ENCODE data around the gene TSPAN9. TPM values are rescaled to one million over a fixed set of nuclear protein-coding genes. Genes with fewer than 3 reads are reported as not detected.

Gene TSPAN9
- total RNA-seq, 1 experiment from 2014 or later = 13.2 TPM

DNA sequence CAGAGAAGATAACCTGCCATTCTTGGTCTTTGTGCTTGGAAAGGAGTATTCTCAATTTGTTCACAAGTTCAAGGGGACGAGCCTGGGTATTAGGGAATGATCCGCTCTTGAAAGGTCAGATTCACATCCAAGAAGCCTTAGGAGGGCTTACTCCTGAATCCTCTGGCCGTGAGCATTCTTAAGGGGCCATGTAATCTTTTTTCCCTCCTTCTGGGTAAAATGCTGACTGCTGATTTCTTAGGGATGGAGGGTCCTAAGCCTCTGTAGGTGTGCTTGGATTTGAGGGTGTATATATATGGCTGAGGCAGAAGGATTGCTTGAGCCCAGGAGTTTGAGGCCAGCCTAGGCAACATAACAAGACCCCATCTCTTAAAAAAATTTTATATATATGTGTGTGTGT is 149.1 kb downstream of the TSPAN9 start:
- H4K20me1 ChIP-seq (ENCODE audit: insufficient read depth) = no peaks in the 10 kb centered on the region

More for the DNA sequence above, 149.1 kb downstream of the TSPAN9 start:
- CTCF ChIA-PET = no interaction called here
- no peak overlapping the region for H3K27ac ChIP-seq (ENCODE audit: low read depth, low read length)
- intact Hi-C loops (cut with micrococcal nuclease) = no loop called here
- no peak for ATAC-seq
- POLR2A ChIA-PET = no interaction called here
- H3K4me1 ChIP-seq (ENCODE audit: control insufficient read depth in 1 of 2, insufficient read depth in 2 of 2, low read length in 2 of 2) = no peaks in the 10 kb centered on the region
- RAD21 ChIA-PET (ENCODE audit: low non-redundant PET in 1 of 2, low total read pairs in 2 of 2, uncharacterized antibody in 2 of 2, unreplicated experiment in 2 of 2) = no interaction called here
- H3K9me3 ChIP-seq (ENCODE audit: control insufficient read depth in 1 of 2, insufficient read depth in 1 of 2, low read depth in 1 of 2, low read length in 2 of 2) = no peaks in the 10 kb centered on the region
- no peak for DNase-seq (ENCODE audit: low read depth, low spot score)
- no peak overlapping the region for H3K9ac ChIP-seq (ENCODE audit: low read length)
- TF ChIP-seq CEBPB (IDR thresholded peaks at IDR 0.05; ENCODE audit: low read depth) (no peak), SIN3A (IDR thresholded peaks at IDR 0.05; ENCODE audit: low read depth) (no peak), POLR2AphosphoS5 (IDR thresholded peaks at IDR 0.05; ENCODE audit: low read depth, low read length) (no peak), ZNF274 (IDR thresholded peaks at IDR 0.05; ENCODE audit: low read depth, low read length) (no peak), YY1 (IDR thresholded peaks at IDR 0.05; ENCODE audit: extremely low read depth, insufficient replicate concordance, low read depth, low read length) (no peak), SP1 (IDR thresholded peaks at IDR 0.05; ENCODE audit: low read depth) (no peak)
- TF ChIP-seq, protein P1, sequence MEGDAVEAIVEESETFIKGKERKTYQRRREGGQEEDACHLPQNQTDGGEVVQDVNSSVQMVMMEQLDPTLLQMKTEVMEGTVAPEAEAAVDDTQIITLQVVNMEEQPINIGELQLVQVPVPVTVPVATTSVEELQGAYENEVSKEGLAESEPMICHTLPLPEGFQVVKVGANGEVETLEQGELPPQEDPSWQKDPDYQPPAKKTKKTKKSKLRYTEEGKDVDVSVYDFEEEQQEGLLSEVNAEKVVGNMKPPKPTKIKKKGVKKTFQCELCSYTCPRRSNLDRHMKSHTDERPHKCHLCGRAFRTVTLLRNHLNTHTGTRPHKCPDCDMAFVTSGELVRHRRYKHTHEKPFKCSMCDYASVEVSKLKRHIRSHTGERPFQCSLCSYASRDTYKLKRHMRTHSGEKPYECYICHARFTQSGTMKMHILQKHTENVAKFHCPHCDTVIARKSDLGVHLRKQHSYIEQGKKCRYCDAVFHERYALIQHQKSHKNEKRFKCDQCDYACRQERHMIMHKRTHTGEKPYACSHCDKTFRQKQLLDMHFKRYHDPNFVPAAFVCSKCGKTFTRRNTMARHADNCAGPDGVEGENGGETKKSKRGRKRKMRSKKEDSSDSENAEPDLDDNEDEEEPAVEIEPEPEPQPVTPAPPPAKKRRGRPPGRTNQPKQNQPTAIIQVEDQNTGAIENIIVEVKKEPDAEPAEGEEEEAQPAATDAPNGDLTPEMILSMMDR (IDR thresholded peaks at IDR 0.05 in 2 of 3, conservative IDR thresholded peaks at IDR 0.05 in 1 of 3; ENCODE audit: borderline replicate concordance in 1 of 3, insufficient read depth in 1 of 3, low read depth in 2 of 3, low read length in 2 of 3) = no peak
- TF ChIP-seq, protein P2, sequence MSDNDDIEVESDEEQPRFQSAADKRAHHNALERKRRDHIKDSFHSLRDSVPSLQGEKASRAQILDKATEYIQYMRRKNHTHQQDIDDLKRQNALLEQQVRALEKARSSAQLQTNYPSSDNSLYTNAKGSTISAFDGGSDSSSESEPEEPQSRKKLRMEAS (IDR thresholded peaks at IDR 0.05) = no peak
- no peaks in the 10 kb centered on the region for H3K9me2 ChIP-seq (ENCODE audit: insufficient read depth)
- no peak overlapping the region for H3K4me2 ChIP-seq (ENCODE audit: low read length)
- H3K79me2 ChIP-seq (ENCODE audit: insufficient read depth, low read length) = no peaks in the 10 kb centered on the region
- H3K27me3 ChIP-seq (ENCODE audit: insufficient read depth, low read length) = no peaks in the 10 kb centered on the region
- BruUV-seq (replicated peaks) = no TSS peak
- no peak overlapping the region for H2AFZ ChIP-seq (ENCODE audit: low read depth, low read length, poor library complexity, severe bottlenecking)
- H3K36me3 ChIP-seq (ENCODE audit: control insufficient read depth in 1 of 2, insufficient read depth in 2 of 2, low read length in 2 of 2) = no peaks in the 10 kb centered on the region
- H3K4me3 ChIP-seq (replicated peaks in 1 of 2; ENCODE audit: low read depth in 1 of 2, low read length in 2 of 2) = no peak overlapping the region

Data from HCT116 (cell line).